OCI-LY3 (cell line): ENCODE data around the gene GPX2.

Source experiments
- H2AFZ ChIP-seq: fragments of 200-600, 300-600 bp; shearing (Covaris generic); 2 replicates; pipeline ENCODE4 v1.6.0; 2014; ENCODE audit warnings: antibody characterized with exemption, low read depth, low read length
- H3K27ac ChIP-seq: fragments of 200-600, 300-600 bp; sonication (generic); 2 replicates; pipeline ENCODE4 v1.5.1; 2014; ENCODE audit warnings: mild to moderate bottlenecking, low read length, moderate library complexity, mixed read lengths
- H3K27me3 ChIP-seq: fragments of 200-600, 300-600 bp; sonication (generic); 2 replicates; pipeline ENCODE4 v1.6.1; 2014; ENCODE audit warnings: low read depth, low read length, mixed read lengths
- H3K36me3 ChIP-seq: fragments of 200-600, 300-600 bp; sonication (generic); replicated peaks from 2 replicates; pipeline ENCODE3; 2014; ENCODE audit warnings: low read depth, low read length, mixed read lengths
- H3K4me1 ChIP-seq: fragments of 300-600, 200-600 bp; sonication (generic); 2 replicates; pipeline ENCODE4 v1.6.1; 2014; ENCODE audit warnings: low read length, mixed read lengths
- H3K4me2 ChIP-seq: fragments of 200-600, 300-600 bp; sonication (generic); 2 replicates; pipeline ENCODE4 v1.6.1; 2014; ENCODE audit warnings: low read length, mixed read lengths
- H3K4me3 ChIP-seq: fragments of 300-600, 200-600 bp; sonication (generic); 2 replicates; pipeline ENCODE4 v1.5.1; 2014; ENCODE audit warnings: antibody characterized with exemption, mild to moderate bottlenecking, low read length, moderate library complexity
- H3K79me2 ChIP-seq: fragments of 300-600, 200-600 bp; shearing (Covaris generic); 2 replicates; pipeline ENCODE4 v1.6.1; 2014; ENCODE audit warnings: mild to moderate bottlenecking, low read length, mixed read lengths
- H3K9ac ChIP-seq: fragments of 300-600, 200-600 bp; shearing (Covaris generic); 2 replicates; pipeline ENCODE4 v1.6.0; 2014; ENCODE audit warnings: mild to moderate bottlenecking, low read length, moderate library complexity
- H3K9me3 ChIP-seq: fragments of 200-600, 300-600 bp; shearing (Covaris generic); 2 replicates; pipeline ENCODE4 v1.6.1; 2014; ENCODE audit warnings: low read length, mixed read lengths; ENCODE audit not compliant: insufficient read depth
- H4K20me1 ChIP-seq: fragments of 200-600, 300-600 bp; sonication (generic); 2 replicates; pipeline ENCODE4 v1.6.1; 2016; ENCODE audit warnings: low read length, mixed read lengths; ENCODE audit not compliant: insufficient read depth
- CTCF ChIP-seq: fragments of 200-600, 300-600 bp; sonication (generic); IDR thresholded peaks from 2 replicates; pipeline ENCODE4 v1.5.1; 2014; ENCODE audit warnings: antibody characterized with exemption, low read length, low read depth
- EZH2phosphoT487 ChIP-seq: fragments of 200-600 bp; shearing (Covaris generic); IDR thresholded peaks from 2 replicates; pipeline ENCODE4 v1.6.1; 2018; ENCODE audit warnings: antibody characterized with exemption, mixed run types, low read depth

Gene GPX2

GRCh38 chr14:64939817-64940190 is 2.7 kb downstream of the GPX2 start:
- H3K4me1 ChIP-seq = peaks cover 3% of the 10 kb centered on the region; the same call in 1 of the 2 replicates
- H2AFZ ChIP-seq = no peak overlapping the region
- H3K79me2 ChIP-seq = no peaks in the 10 kb centered on the region
- H4K20me1 ChIP-seq = no peaks in the 10 kb centered on the region
- peaks cover 5% of the 10 kb centered on the region for H3K36me3 ChIP-seq
- no peaks in the 10 kb centered on the region for H3K27me3 ChIP-seq
- H3K9me3 ChIP-seq = no peaks in the 10 kb centered on the region
- H3K4me2 ChIP-seq = no peak overlapping the region
- no peak overlapping the region for H3K27ac ChIP-seq
- no peak for TF ChIP-seq EZH2phosphoT487
- no peak for TF ChIP-seq CTCF
- no peak overlapping the region for H3K4me3 ChIP-seq
- H3K9ac ChIP-seq = no peak overlapping the region

DNA sequence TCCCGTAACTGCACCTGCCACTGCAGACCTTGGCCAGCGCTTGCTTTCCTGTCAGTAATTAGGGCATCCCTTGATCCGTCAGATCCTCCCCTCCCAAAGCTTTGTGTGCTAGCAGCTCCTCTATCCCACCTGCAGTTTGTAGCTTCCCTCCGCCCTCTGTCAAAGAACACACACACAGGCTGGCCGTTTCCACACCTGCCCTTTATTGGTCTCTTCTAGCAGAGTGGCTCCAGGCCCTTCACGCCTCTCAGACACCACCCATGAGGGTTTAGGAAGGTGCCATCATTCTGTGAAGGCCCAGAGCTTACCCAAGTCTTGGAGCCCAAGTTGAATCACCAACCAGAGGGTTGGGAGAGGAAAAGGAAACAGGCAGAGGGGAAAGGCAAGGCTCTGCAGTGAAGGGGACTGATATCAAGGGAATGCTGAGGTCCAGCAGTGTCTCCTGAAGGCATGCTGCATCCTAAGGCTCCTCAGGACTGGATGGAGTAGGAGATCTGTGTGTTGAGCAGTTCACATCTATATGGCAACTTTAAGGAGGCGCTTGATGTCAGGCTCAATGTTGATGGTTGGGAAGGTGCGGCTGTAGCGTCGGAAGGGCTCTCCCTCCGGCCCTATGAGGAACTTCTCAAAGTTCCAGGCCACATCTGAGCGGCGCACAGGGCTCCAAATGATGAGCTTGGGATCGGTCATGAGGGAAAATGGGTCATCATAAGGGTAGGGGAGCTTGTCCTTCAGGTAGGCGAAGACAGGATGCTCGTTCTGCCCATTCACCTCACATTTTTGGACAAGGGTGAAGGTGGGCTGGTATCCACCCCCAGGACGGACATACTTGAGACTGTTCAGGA is 3.4 kb downstream of the GPX2 start:
- peaks cover 5% of the 10 kb centered on the region for H3K36me3 ChIP-seq
- no peaks in the 10 kb centered on the region for H3K27me3 ChIP-seq
- H3K4me1 ChIP-seq = peaks cover 3% of the 10 kb centered on the region; the same call in 1 of the 2 replicates
- TF ChIP-seq EZH2phosphoT487 (no peak), CTCF (no peak)
- H2AFZ ChIP-seq = no peak overlapping the region
- no peak overlapping the region for H3K9ac ChIP-seq
- H3K4me3 ChIP-seq = no peak overlapping the region
- H3K9me3 ChIP-seq = no peaks in the 10 kb centered on the region
- no peak overlapping the region for H3K4me2 ChIP-seq
- H4K20me1 ChIP-seq = no peaks in the 10 kb centered on the region
- H3K79me2 ChIP-seq = no peaks in the 10 kb centered on the region
- H3K27ac ChIP-seq = no peak overlapping the region

DNA sequence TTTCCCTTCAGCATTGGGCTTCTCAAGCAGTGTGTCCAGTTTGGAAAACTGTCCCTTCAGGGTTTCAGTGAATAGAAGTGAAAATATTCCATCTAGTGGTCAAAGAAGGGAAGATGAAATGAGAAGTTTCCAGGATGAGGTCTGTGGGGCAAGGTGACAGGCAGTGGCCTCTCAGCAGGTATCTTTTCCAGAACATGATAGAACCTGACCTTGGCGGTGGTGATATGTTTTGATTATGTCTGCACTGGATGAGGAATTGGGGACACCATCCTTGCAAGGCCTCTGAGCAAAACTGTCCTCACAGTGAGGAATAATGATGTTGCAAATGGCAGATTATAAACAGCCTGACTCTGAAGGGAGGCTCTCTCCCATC is 4.7 kb downstream of the GPX2 start:
- no peak overlapping the region for H3K27ac ChIP-seq
- no peak overlapping the region for H3K4me3 ChIP-seq
- H3K79me2 ChIP-seq = no peaks in the 10 kb centered on the region
- H3K4me2 ChIP-seq = no peak overlapping the region
- no peak overlapping the region for H3K9ac ChIP-seq
- H2AFZ ChIP-seq = no peak overlapping the region
- TF ChIP-seq CTCF = peak; percentile 20
- TF ChIP-seq EZH2phosphoT487 = no peak
- H3K4me1 ChIP-seq = peaks cover 3% of the 10 kb centered on the region; the same call in 1 of the 2 replicates
- no peaks in the 10 kb centered on the region for H3K9me3 ChIP-seq
- H3K27me3 ChIP-seq = no peaks in the 10 kb centered on the region
- peaks cover 17% of the 10 kb centered on the region for H3K36me3 ChIP-seq
- H4K20me1 ChIP-seq = peaks cover 3% of the 10 kb centered on the region; the same call in 1 of the 2 replicates

DNA sequence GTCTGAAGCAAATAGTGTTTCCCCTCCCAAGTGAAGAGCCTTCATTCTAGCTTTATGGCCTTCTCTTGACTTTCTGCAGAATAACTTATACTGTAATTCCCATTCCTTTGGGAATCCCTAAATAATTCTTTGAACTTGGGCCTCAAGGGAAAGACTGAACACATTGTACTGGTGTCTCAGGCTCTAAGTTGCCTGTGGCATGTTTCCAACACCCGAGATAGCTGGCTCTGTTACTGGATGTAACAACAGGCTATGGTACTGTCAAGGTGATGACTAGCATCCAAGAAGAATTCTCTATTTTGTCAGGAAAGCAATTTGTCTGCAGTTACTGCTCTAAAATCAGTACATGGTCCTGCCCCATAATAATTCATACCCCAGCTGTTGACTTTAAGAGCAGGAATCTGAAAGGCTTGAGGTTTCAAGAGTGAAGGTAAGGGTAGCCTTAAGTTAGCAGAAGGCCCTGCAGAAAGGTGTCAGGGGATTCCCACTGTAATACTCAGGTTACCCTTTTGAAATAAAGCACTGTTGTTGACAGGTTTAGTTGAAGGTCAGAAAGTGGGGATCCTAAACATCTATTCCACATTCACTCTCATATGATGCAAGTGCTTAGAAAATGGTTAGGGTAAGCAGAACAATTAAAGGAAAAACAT is 5.2 kb downstream of the GPX2 start:
- H3K27ac ChIP-seq = no peak overlapping the region
- peaks cover 22% of the 10 kb centered on the region for H3K36me3 ChIP-seq
- peaks cover 3% of the 10 kb centered on the region; the same call in 1 of the 2 replicates for H3K4me1 ChIP-seq
- peaks cover 3% of the 10 kb centered on the region; the same call in 1 of the 2 replicates for H4K20me1 ChIP-seq
- H2AFZ ChIP-seq = no peak overlapping the region
- no peaks in the 10 kb centered on the region for H3K27me3 ChIP-seq
- no peak overlapping the region for H3K9ac ChIP-seq
- TF ChIP-seq EZH2phosphoT487 = no peak
- no peak for TF ChIP-seq CTCF
- no peak overlapping the region for H3K4me2 ChIP-seq
- H3K79me2 ChIP-seq = no peaks in the 10 kb centered on the region
- no peak overlapping the region for H3K4me3 ChIP-seq
- H3K9me3 ChIP-seq = no peaks in the 10 kb centered on the region
